Stimulated activated naive B cell treated with anti-CD40 and anti-IgM and Interleukin-4, amounts not matched to agents 10 μg/mL and 1 μg/mL and 100 μg/mL, for 72 hours (primary cell): ENCODE data around the gene UHRF2.
"Not testable (repeated sequence)": the region's sequence is repeated elsewhere in the genome, so short reads cannot be mapped to it uniquely, and the experiment has no call there.

Source experiments
- ATAC-seq, 2 donors: fragments of 150-1000 bp; cut with Tn5 transposase; replicated peaks; 2 replicates each; pipeline ENCODE4 v1.10.0; 2021; ENCODE audit warnings: moderate library complexity in 1 of 2
- DNase-seq: peaks from one replicate; pipeline ENCODE4 v3.0.0; 2021
- H3K27ac Mint-ChIP-seq: one replicate; pipeline ENCODE4 v1.8.0; 2022; ENCODE audit warnings: mild to moderate bottlenecking, mixed read lengths
- H3K27me3 Mint-ChIP-seq, 2 donors: one replicate each; pipeline ENCODE4 v1.8.0; 2022; ENCODE audit warnings: mixed read lengths in 2 of 2
- H3K36me3 Mint-ChIP-seq, 2 donors: one replicate each; pipeline ENCODE4 v1.8.0; 2022; ENCODE audit warnings: mixed read lengths in 2 of 2, mild to moderate bottlenecking in 1 of 2
- H3K4me1 Mint-ChIP-seq, 2 donors: one replicate each; pipeline ENCODE4 v1.8.0; 2022; ENCODE audit warnings: mixed read lengths in 2 of 2, mild to moderate bottlenecking in 1 of 2
- H3K4me3 Mint-ChIP-seq, 2 donors: one replicate each; pipeline ENCODE4 v1.8.0; 2022; ENCODE audit warnings: mild to moderate bottlenecking in 2 of 2, mixed read lengths in 2 of 2, moderate library complexity in 1 of 2
- H3K9me3 Mint-ChIP-seq, 2 donors: one replicate each; pipeline ENCODE4 v1.8.0; 2022; ENCODE audit warnings: mixed read lengths in 2 of 2, mild to moderate bottlenecking in 1 of 2

UHRF2 gene, protein sequence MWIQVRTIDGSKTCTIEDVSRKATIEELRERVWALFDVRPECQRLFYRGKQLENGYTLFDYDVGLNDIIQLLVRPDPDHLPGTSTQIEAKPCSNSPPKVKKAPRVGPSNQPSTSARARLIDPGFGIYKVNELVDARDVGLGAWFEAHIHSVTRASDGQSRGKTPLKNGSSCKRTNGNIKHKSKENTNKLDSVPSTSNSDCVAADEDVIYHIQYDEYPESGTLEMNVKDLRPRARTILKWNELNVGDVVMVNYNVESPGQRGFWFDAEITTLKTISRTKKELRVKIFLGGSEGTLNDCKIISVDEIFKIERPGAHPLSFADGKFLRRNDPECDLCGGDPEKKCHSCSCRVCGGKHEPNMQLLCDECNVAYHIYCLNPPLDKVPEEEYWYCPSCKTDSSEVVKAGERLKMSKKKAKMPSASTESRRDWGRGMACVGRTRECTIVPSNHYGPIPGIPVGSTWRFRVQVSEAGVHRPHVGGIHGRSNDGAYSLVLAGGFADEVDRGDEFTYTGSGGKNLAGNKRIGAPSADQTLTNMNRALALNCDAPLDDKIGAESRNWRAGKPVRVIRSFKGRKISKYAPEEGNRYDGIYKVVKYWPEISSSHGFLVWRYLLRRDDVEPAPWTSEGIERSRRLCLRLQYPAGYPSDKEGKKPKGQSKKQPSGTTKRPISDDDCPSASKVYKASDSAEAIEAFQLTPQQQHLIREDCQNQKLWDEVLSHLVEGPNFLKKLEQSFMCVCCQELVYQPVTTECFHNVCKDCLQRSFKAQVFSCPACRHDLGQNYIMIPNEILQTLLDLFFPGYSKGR

DNA sequence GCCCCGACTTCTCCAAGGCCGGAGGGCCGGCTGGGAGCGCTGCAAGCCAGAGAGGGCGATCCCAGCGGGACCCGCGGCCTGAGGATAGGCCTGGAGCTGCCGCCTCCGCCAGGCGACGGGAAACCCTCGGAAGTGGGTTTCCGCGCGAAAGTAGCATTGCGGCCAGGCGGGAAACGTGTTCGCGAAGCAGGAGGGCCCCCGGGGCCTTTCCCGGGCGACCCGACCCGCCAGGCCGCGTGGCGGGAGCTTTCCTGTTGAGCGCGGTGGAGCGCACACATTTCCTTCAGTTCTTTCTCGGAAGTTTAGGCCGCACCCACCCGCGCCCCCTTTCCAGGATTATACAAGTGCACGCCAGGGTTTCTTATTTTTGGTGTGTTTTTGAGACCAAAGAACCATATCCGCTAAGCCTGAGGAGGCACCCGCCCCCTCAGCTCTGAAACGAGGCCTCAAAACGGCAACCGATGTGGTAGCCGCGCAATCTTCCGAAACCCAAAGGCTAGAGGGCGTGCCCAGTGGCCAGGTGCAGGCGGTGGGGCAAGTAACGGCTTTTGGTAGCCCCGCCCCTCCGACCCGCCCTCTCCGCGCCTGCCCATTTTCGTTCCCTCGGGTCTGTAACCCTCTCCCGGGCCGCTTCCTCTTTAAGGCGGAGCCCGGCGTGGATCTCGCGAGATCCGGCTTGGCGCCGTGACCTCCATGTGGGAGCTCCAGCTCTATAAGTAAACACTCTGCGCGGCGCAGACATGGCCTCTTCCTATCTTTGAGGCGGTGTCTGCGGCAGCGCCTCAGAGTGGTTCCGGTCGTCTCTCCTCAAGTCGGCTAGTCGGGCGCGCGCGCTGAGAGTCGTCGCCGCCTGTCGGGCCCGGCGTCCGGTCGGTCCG, at the start of gene UHRF2:
UHRF2 (plus strand) TSS at position 713 of the 878 bp plus-strand sequence. CDS start 292 bp downstream, outside the sequence.
- no peaks in the 10 kb centered on the region for H3K27me3 Mint-ChIP-seq
- H3K4me3 Mint-ChIP-seq = peak within 1 kb of the TSS; percentile 86 to 90
- H3K27ac Mint-ChIP-seq = peak within 1 kb of the TSS; percentile 98
- no peaks in the 10 kb centered on the region for H3K9me3 Mint-ChIP-seq
- peaks cover 21 to 47% of the 10 kb centered on the region in 2 donors for H3K4me1 Mint-ChIP-seq
- ATAC-seq (peak; percentile 85 to 92), DNase-seq (peak; percentile 97)
- H3K36me3 Mint-ChIP-seq = peaks cover 8 to 12% of the 10 kb centered on the region in 2 donors

DNA sequence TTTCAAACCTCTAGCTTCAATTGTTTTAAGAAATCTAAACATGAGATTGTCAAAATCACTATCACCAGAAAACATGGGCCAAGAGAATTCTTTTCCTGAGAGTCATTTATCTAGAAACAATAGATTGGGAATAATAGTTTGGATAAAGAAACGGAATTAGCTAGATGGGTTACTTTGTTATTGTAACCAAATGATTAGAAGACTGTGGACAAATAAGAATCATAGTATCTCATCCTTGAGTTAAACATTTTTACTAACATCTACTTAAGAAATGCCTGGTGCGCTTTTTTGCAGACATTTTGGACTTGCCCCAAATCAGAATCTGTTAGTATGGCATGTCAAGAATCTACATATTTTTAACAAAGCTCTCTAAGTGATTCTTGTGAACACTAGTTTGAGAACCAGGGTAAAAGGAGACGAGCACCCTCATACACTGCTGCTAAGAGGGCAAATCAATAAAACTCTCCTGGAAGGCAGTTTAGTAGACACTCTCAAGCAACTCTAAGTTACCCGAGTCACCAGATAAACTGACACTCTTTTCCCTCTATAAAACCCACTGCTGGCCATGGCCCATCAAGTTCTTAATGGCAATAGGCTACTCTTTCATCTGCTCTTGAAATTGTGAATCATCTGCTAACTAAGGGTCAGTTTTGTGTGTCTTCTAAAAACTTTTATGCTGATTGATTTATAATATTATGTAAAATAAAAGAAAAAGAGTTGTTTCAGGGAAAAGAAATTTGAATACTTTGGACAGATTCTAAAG, 45.7 kb upstream of the UHRF2 start:
- Mint-ChIP-seq H3K27me3 (no peaks in the 10 kb centered on the region), H3K4me3 (no peak overlapping the region), H3K4me1 (peaks cover 0 to 2% of the 10 kb centered on the region in 2 donors), H3K27ac (no peak overlapping the region), H3K9me3 (peaks cover 4 to 7% of the 10 kb centered on the region in 2 donors), H3K36me3 (peaks cover 0 to 3% of the 10 kb centered on the region in 2 donors)
- DNase-seq (no peak), ATAC-seq (no peak)

DNA sequence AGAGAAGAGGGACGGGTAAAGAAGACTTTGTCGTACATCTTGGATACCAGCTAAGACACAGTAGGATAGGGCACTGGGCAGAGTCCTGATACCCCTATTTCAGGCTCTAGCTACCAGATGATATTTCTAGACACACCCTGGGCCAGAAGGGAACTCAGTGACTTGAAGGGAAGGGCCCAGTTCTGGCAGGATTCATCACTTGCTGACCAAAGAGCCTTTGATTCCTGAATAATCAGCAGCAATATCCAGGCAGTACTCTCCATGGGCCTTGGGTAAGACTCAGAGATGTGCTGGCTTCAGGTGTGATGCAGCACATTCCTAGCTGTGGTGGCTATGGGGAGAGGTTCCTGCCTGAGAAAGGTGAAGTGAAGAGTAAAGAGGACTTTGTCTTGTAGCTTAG, 44.2 kb upstream of the UHRF2 start:
- H3K36me3 Mint-ChIP-seq = peaks cover 0 to 3% of the 10 kb centered on the region in 2 donors
- no peaks in the 10 kb centered on the region for H3K27me3 Mint-ChIP-seq
- H3K4me3 Mint-ChIP-seq = no peak overlapping the region
- peaks cover 4 to 7% of the 10 kb centered on the region in 2 donors for H3K9me3 Mint-ChIP-seq
- no peak overlapping the region for H3K27ac Mint-ChIP-seq
- no peak for ATAC-seq
- peaks cover 0 to 2% of the 10 kb centered on the region in 2 donors for H3K4me1 Mint-ChIP-seq
- no peak for DNase-seq

DNA sequence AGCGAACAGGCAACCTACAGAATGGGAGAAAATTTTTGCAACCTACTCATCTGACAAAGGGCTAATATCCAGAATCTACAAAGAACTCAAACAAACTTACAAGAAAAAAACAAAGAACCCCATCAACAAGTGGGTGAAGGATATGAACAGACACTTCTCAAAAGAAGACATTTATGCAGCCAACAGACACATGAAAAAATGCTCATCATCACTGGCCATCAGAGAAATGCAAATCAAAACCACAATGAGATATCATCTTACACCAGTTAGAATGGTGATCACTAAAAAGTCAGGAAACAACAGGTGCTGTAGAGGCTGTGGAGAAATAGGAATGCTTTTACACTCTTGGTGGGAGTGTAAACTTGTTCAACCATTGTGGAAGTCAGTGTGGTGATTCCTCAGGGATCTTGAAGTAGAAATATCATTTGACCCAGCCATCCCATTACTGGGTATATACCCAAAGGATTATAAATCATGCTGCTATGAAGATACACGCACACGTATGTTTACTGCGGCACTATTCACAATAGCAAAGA, 31.5 kb upstream of the UHRF2 start:
- H3K4me1 Mint-ChIP-seq = peaks cover 9 to 23% of the 10 kb centered on the region in 2 donors
- not testable (repeated sequence) for ATAC-seq, H3K9me3 Mint-ChIP-seq, H3K27ac Mint-ChIP-seq, DNase-seq, H3K4me3 Mint-ChIP-seq, H3K27me3 Mint-ChIP-seq, H3K36me3 Mint-ChIP-seq

DNA sequence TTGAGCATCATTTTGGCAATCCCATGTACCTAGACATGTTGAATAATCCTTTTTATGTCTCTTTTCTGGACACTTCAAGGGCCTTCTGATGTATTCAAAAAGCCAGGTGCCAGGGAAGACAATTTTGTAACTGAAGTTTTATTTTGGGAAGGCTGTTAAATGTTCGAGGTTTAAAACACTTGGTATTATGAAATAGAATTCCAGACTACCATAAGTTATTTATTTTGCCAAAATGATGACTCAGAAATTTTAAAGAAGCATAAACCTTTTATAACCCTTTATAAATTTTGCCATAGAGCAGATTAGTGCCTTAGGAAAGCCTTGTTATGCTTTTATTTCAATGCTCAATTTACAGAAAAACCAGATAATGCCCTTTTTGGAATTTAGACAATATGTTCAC, 30.3 kb upstream of the UHRF2 start:
- no peak for ATAC-seq
- peaks cover 0 to under 1% of the 10 kb centered on the region in 2 donors for H3K27me3 Mint-ChIP-seq
- no peak for DNase-seq
- H3K4me3 Mint-ChIP-seq = no peak overlapping the region
- H3K36me3 Mint-ChIP-seq = peaks cover 4 to 7% of the 10 kb centered on the region in 2 donors
- H3K4me1 Mint-ChIP-seq = peaks cover 9 to 27% of the 10 kb centered on the region in 2 donors
- H3K9me3 Mint-ChIP-seq = no peaks in the 10 kb centered on the region
- H3K27ac Mint-ChIP-seq = no peak overlapping the region

DNA sequence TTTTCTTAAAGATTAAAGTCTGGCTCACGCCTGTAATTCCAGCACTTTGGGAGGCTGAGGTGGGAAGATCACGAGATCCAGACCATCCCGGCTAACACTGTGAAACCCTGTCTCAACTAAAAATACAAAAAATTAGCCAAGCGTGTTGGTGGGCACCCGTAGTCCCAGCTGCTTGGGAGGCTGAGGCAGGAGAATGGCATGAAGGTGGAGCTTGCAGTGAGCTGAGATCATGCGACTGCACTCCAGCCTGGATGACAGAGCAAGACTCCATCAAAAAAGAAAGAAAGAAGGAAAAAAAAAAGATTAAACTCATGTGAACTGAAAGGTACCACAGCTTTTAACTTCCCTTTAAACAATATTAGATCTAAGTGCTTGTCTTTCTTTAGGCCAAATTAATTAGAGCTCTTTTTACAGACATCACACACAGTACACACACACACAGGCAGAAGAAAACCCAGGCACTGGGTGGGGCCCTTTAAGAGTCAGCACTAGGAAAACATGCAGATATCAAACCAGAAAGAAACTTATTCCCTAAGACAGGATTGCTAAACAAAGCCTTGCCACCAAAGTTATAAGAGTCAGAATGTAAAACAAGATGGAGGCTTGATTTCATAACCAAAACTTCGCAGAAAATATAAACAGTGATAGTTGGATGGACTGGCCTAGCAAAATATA, 29.3 kb upstream of the UHRF2 start:
- Mint-ChIP-seq H3K27me3 (no peaks in the 10 kb centered on the region), H3K4me3 (no peak overlapping the region), H3K27ac (no peak overlapping the region), H3K9me3 (peaks cover 0 to 2% of the 10 kb centered on the region in 2 donors), H3K36me3 (peaks cover 4% of the 10 kb centered on the region in 2 donors), H3K4me1 (peaks cover 9 to 27% of the 10 kb centered on the region in 2 donors)
- DNase-seq (no peak), ATAC-seq (no peak)

DNA sequence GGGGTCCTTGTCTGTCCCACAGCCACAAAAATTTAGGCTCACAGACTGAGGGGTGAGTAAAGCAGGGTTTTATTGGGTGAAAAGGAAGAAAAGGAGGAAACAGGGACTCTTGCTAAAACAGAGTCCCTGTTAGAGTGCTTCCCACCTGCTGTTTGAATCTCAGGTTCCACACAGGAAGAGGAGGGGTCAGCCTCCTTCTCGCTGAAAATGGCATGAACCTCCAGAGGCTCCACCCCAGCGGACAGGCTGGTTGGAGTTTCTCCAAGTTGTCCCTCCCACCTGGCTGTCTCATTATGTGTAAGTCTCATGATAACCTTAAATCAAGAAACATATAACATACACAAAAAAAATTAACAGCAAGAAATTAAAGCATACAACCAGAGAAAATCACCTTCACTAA, 28.3 kb upstream of the UHRF2 start:
- Mint-ChIP-seq H3K4me3 (no peak overlapping the region), H3K36me3 (peaks cover 4% of the 10 kb centered on the region in 2 donors), H3K27ac (peak overlapping the region; percentile 56), H3K27me3 (no peaks in the 10 kb centered on the region), H3K9me3 (peaks cover 0 to 2% of the 10 kb centered on the region in 2 donors), H3K4me1 (peaks cover 9 to 27% of the 10 kb centered on the region in 2 donors)
- ATAC-seq (no peak), DNase-seq (no peak)

DNA sequence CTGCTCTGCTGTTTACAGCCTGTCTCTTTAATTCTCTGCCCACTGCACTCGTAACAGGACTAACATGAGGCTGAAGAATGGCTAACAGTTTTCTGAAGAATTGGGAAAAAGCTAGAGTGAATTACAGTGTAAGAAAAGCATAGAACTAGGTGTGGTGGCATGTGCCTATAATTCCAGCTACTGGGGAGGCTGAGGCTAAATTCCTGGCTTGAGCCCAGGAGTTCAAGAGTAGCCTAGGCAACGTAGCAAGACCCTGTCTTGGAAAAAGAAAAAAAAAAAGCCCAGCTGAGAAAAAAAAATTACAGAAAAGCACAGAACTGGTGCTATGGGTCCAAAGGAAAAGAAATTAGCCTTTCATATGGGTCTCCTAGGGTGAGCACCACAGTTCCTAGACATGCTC, 13.9 kb upstream of the UHRF2 start:
- no peak overlapping the region for H3K27ac Mint-ChIP-seq
- no peaks in the 10 kb centered on the region for H3K27me3 Mint-ChIP-seq
- peaks cover 0 to 10% of the 10 kb centered on the region in 2 donors for H3K4me1 Mint-ChIP-seq
- no peaks in the 10 kb centered on the region for H3K9me3 Mint-ChIP-seq
- no peak for DNase-seq
- no peak for ATAC-seq
- H3K36me3 Mint-ChIP-seq = no peaks in the 10 kb centered on the region
- H3K4me3 Mint-ChIP-seq = no peak overlapping the region

DNA sequence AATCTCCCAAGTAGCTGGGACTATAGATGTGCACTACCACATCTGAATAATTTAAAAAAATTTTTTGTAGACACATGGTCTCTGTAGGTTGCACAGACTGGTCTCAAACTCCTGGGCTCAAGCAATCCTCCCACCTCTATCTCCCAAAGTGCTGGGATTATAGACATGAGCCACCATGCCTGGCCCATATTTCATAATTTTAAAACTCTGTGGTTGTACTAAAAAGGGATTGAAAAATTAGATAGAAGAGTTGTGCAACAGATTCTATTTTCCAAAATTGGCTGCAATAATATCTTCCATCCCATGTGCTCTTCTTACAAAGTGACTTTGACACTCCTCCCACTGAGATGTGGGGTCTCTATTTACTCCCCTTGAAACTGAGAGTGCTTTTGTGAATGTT, 7.6 kb upstream of the UHRF2 start:
- H3K4me1 Mint-ChIP-seq = peaks cover 8 to 11% of the 10 kb centered on the region in 2 donors
- ATAC-seq = no peak
- H3K36me3 Mint-ChIP-seq = no peaks in the 10 kb centered on the region
- H3K27me3 Mint-ChIP-seq = no peaks in the 10 kb centered on the region
- H3K27ac Mint-ChIP-seq = no peak overlapping the region
- no peaks in the 10 kb centered on the region for H3K9me3 Mint-ChIP-seq
- DNase-seq = no peak
- no peak overlapping the region for H3K4me3 Mint-ChIP-seq

DNA sequence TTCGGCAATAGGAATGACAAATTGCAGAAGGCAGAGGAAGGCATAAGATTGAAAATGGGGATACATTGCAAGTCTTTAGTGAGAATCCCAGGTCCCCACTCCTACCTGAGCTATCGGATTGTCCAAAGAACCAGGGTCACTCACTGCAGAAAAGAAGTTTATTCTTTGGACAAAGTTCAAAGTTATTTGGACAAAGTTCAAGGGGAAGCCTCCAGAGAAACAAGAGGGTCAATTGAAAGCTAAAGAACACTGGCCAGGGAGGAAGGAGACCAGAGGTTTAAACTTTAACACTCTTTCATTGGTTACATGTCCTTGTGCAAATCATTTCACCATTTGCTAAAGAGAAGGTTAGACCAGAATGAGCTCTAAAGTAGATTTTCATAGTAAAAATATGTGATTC, 5.2 kb upstream of the UHRF2 start:
- ATAC-seq (no peak), DNase-seq (no peak)
- H3K4me3 Mint-ChIP-seq = no peak overlapping the region
- no peaks in the 10 kb centered on the region for H3K9me3 Mint-ChIP-seq
- H3K27ac Mint-ChIP-seq = no peak overlapping the region
- no peaks in the 10 kb centered on the region for H3K27me3 Mint-ChIP-seq
- no peaks in the 10 kb centered on the region for H3K36me3 Mint-ChIP-seq
- H3K4me1 Mint-ChIP-seq = peaks cover 12 to 13% of the 10 kb centered on the region in 2 donors

DNA sequence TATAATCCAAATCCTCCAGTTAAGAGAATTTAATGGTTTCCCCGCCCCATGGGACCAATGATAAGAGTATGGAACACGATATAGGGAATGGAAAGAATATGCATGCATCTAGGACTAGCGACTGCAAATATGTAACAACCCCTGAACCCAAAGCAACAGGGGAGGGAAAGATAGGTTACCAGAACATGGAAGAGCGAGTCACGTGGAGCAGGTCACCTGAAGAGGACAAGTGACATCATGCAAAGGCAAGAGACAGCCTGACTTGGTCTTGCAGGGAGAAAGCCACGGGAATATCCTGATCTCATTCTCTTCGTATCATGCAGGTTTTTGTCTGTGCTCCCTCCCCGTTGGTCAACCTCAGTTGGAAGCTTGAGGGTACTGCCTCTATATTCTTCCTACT, 4.7 kb upstream of the UHRF2 start:
- Mint-ChIP-seq H3K27ac (no peak overlapping the region), H3K9me3 (no peaks in the 10 kb centered on the region), H3K27me3 (no peaks in the 10 kb centered on the region), H3K4me3 (no peak overlapping the region), H3K36me3 (no peaks in the 10 kb centered on the region), H3K4me1 (peaks cover 12 to 13% of the 10 kb centered on the region in 2 donors)
- ATAC-seq (no peak), DNase-seq (no peak)

DNA sequence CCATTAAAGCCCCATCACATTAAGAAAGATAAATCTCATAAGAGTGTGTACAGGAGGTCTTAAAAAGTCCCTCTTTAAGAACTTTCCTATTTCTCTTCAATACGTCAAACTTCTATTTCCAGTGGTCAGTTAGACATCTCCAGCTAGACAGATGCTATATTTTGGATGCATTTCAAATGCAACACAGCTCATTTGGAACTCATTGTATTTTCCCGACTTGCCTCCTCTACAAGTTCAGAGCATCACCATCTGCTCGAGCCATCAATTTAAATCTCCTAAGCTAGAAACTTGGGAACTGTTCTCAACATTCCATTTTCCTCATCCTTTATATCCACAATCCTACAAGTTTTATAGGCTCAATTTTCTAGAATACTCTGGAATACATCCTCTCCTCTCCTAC, 3.2 kb upstream of the UHRF2 start:
- Mint-ChIP-seq H3K36me3 (no peaks in the 10 kb centered on the region), H3K9me3 (no peaks in the 10 kb centered on the region)
- ATAC-seq = no peak

DNA sequence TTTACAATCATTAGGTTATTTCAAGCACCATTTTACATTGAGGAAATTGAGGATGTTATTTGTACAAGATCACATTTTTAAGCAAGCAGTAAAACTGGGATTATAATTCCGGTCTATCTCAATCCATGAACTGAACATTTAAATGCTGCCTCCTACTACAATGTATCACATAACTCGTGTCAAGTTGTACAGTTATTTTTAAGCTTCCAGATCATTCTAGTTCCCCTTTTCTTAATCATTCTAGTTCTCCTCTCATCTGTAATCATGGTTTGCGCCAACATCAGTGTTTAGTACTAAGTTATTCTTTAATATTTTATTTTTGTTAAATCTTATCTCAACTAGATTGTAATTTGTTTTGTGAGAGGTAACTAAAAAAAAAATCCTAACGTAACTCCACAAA, 2.4 kb upstream of the UHRF2 start:
- Mint-ChIP-seq H3K36me3 (no peaks in the 10 kb centered on the region), H3K4me3 (no peak overlapping the region), H3K4me1 (peaks cover 14 to 26% of the 10 kb centered on the region in 2 donors), H3K27me3 (no peaks in the 10 kb centered on the region), H3K27ac (no peak overlapping the region), H3K9me3 (no peaks in the 10 kb centered on the region)
- DNase-seq (no peak), ATAC-seq (no peak)

More for the DNA sequence above, 3.2 kb upstream of the UHRF2 start:
- Mint-ChIP-seq H3K27ac (no peak overlapping the region), H3K4me1 (peaks cover 14 to 21% of the 10 kb centered on the region in 2 donors), H3K4me3 (no peak overlapping the region), H3K27me3 (no peaks in the 10 kb centered on the region)
- no peak for DNase-seq
